Gastroesophageal sphincter (tissue), 3 donors: ENCODE results near the gene TSPEAR.

ENCODE experiments used
- EP300 ChIP-seq: sonication (generic); formaldehyde crosslinking; IDR thresholded peaks from one replicate; pipeline ENCODE4 v1.6.1; 2017; ENCODE audit warnings: antibody characterized with exemption, mild to moderate bottlenecking
- POLR2A ChIP-seq, 2 donors: fragments of 450-650 bp; IDR thresholded peaks; one replicate each; pipeline ENCODE4 v1.6.1; 2017; ENCODE audit warnings: antibody characterized with exemption in 2 of 2, mild to moderate bottlenecking in 2 of 2, moderate library complexity in 1 of 2
- TF ChIP-seq, protein P1 (sequence below), 4 experiments: fragments of 200-600 bp in 2 of 4; fragments of 450-650 bp in 2 of 4; sonication (generic) in 1 of 4; IDR thresholded peaks; one replicate each; pipeline ENCODE4 v1.5.1; 2017 to 2019; ENCODE audit warnings: antibody characterized with exemption in 4 of 4, mild to moderate bottlenecking in 2 of 4, moderate library complexity in 2 of 4

DNA sequence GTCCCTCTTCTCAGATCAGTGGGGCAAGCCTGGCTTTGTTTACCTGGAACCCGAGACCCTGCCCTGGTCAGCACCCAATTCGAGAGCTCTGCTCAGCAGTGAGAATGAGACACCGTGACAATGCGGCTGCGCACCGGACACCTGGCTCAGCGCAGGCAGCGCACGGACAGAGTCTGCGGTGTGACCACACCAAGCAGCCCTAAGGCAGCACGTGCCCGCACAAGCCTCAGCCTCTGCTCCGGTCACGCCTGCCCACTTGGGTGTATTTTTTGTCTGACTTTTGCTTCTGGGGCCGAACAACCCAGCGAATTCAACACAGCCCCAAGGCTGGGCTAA, 94.8 kb downstream of the TSPEAR start:
- TF ChIP-seq POLR2A (IDR thresholded peaks at IDR 0.05), result no peak
- TF ChIP-seq, protein P1, sequence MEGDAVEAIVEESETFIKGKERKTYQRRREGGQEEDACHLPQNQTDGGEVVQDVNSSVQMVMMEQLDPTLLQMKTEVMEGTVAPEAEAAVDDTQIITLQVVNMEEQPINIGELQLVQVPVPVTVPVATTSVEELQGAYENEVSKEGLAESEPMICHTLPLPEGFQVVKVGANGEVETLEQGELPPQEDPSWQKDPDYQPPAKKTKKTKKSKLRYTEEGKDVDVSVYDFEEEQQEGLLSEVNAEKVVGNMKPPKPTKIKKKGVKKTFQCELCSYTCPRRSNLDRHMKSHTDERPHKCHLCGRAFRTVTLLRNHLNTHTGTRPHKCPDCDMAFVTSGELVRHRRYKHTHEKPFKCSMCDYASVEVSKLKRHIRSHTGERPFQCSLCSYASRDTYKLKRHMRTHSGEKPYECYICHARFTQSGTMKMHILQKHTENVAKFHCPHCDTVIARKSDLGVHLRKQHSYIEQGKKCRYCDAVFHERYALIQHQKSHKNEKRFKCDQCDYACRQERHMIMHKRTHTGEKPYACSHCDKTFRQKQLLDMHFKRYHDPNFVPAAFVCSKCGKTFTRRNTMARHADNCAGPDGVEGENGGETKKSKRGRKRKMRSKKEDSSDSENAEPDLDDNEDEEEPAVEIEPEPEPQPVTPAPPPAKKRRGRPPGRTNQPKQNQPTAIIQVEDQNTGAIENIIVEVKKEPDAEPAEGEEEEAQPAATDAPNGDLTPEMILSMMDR (IDR thresholded peaks at IDR 0.05), result no peak
- no peak for TF ChIP-seq EP300
